Measurements from ENCODE around the gene ABCA5. TPM values are rescaled to one million over a fixed set of nuclear protein-coding genes. Genes with fewer than 3 reads are reported as not detected.
"Not testable (repeated sequence)": the region's sequence is repeated elsewhere in the genome, so short reads cannot be mapped to it uniquely, and the experiment has no call there.

The ABCA5 gene
- total RNA-seq, 1 donor from 2014 or later: 18.7 TPM

DNA sequence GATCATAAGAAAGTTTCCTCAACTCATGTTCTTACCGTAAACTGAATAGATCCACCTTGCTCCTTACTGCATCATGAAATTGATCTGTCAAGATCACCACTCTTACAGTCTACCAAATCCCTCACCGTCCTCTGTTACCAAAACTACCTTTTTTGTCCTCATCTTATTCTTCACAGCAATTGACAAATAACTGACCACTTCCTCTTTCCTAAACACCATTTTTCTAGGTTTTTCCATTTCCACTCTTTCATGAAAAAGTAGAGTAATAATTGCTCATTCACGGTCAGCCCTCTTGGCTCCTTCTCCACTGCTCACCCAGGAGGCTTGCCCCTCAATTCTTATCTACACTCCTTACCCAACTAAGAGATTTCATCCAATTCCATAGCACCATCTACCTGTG, 44.9 kb downstream of the ABCA5 start:
- Mint-ChIP-seq H3K9me3 (ENCODE audit: unreplicated experiment) (no peaks in the 10 kb centered on the region), H3K4me1 (ENCODE audit: unreplicated experiment) (no peaks in the 10 kb centered on the region), H3K36me3 (ENCODE audit: low read depth, unreplicated experiment) (peaks cover 8% of the 10 kb centered on the region), H3K4me3 (ENCODE audit: unreplicated experiment) (no peak overlapping the region), H3K27me3 (ENCODE audit: unreplicated experiment) (peaks cover 2% of the 10 kb centered on the region), H3K27ac (ENCODE audit: unreplicated experiment) (no peak overlapping the region)
- no peak for TF ChIP-seq CTCF (IDR thresholded peaks at IDR 0.05; ENCODE audit: unreplicated experiment)
- DNase-seq (ENCODE audit: low spot score): no peak

- not testable (repeated sequence) for H3K27ac Mint-ChIP-seq (ENCODE audit: unreplicated experiment); H3K36me3 Mint-ChIP-seq (ENCODE audit: low read depth, unreplicated experiment); DNase-seq (ENCODE audit: low spot score); H3K9me3 Mint-ChIP-seq (ENCODE audit: unreplicated experiment); H3K4me1 Mint-ChIP-seq (ENCODE audit: unreplicated experiment); H3K27me3 Mint-ChIP-seq (ENCODE audit: unreplicated experiment); H3K4me3 Mint-ChIP-seq (ENCODE audit: unreplicated experiment)
Observed at GRCh38 chr17:69276279-69276678, 50.7 kb downstream of the ABCA5 start.

DNA sequence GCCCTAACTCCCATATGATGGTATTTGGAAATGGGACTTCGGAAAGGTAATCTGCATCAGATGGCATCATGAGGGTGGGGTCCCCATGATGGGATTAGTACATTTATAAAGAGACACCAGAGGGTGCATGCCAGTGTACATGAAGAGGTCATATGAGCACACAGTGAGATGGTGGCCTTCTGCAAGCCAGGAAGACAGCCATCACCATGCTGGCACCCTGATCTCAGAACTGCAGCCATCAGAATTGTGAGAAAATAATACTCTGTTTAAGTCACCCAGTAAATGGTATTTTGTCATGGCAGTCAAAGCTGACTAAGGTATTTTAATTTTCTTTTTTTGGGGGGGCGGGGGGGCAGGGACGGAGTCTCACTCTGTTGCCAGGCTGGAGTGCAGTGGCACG, 51.2 kb downstream of the ABCA5 start:
- TF ChIP-seq CTCF (IDR thresholded peaks at IDR 0.05; ENCODE audit: unreplicated experiment): no peak
- Mint-ChIP-seq H3K27me3 (ENCODE audit: unreplicated experiment) (peaks cover 2% of the 10 kb centered on the region), H3K27ac (ENCODE audit: unreplicated experiment) (no peak overlapping the region)

DNA sequence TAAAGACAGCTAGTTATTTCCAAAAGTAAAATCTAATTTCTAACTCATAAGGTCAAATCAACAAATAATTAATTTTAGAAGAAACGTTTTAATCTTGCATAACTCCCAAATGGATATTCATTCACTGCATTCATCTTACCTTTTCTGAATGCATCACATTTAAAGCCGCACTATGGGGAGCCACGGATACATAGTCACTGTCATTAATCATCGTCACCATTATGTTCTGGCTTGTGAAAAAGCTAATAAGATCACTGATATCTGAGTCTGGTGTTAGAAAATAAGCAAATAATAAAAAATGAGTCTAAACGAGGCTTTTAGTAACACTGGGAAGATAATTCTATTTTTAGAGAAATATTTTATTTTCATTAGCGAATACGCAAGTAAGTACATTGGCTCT, 55.9 kb downstream of the ABCA5 start:
- H3K27ac Mint-ChIP-seq (ENCODE audit: unreplicated experiment): no peak overlapping the region

More for the DNA sequence above, 51.2 kb downstream of the ABCA5 start:
- Mint-ChIP-seq H3K4me3 (ENCODE audit: unreplicated experiment) (no peak overlapping the region), H3K9me3 (ENCODE audit: unreplicated experiment) (no peaks in the 10 kb centered on the region), H3K36me3 (ENCODE audit: low read depth, unreplicated experiment) (peaks cover 3% of the 10 kb centered on the region), H3K4me1 (ENCODE audit: unreplicated experiment) (no peaks in the 10 kb centered on the region)
- DNase-seq (ENCODE audit: low spot score): no peak

DNA sequence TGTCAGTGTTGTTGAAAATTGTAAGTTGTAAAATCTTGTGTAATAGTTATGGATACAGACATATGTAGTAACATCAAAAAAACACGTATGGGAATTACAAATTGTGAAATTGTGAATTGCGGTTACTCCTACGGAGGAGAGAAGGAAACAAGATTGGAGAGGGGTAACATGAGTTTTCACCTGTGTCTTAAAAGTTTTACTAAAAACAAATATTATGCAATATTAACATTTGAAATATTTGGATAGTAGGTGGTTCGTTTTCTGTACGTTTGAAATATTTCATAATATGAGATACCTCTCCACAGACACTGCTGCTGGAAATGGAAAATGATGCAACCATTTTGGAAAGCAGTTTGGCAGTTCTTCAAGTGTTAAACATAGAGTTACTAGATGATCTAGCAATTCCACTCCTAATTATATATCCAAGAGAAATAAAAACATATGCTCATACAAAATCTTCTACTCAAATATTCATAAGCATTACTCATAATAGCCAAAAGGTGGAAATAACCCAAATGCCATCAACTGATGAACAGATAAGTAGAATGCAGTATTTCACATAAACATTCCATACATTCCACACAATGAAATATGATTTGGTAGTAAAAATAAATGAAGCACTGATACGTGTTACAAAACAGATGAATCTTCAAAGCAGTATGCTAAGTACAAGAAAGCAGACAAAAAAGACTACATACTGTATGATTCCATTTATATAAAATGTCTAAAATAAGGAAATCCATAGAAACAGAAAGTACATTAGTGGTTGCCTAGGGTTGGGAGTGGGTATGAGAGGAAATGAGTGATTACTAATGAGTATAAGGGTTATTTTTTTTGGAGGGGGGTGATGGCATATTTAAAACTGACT, 57.6 kb downstream of the ABCA5 start:
- no peaks in the 10 kb centered on the region for H3K27me3 Mint-ChIP-seq (ENCODE audit: unreplicated experiment)
- no peaks in the 10 kb centered on the region for H3K36me3 Mint-ChIP-seq (ENCODE audit: low read depth, unreplicated experiment)
- H3K9me3 Mint-ChIP-seq (ENCODE audit: unreplicated experiment): no peaks in the 10 kb centered on the region
- no peaks in the 10 kb centered on the region for H3K4me1 Mint-ChIP-seq (ENCODE audit: unreplicated experiment)
- H3K27ac Mint-ChIP-seq (ENCODE audit: unreplicated experiment): no peak overlapping the region
- no peak for DNase-seq (ENCODE audit: low spot score)
- no peak for TF ChIP-seq CTCF (IDR thresholded peaks at IDR 0.05; ENCODE audit: unreplicated experiment)
- H3K4me3 Mint-ChIP-seq (ENCODE audit: unreplicated experiment): no peak overlapping the region

More for the DNA sequence above, 55.9 kb downstream of the ABCA5 start:
- Mint-ChIP-seq H3K4me1 (ENCODE audit: unreplicated experiment) (no peaks in the 10 kb centered on the region), H3K36me3 (ENCODE audit: low read depth, unreplicated experiment) (no peaks in the 10 kb centered on the region), H3K27me3 (ENCODE audit: unreplicated experiment) (no peaks in the 10 kb centered on the region), H3K9me3 (ENCODE audit: unreplicated experiment) (no peaks in the 10 kb centered on the region), H3K4me3 (ENCODE audit: unreplicated experiment) (no peak overlapping the region)
- DNase-seq (ENCODE audit: low spot score): no peak
- no peak for TF ChIP-seq CTCF (IDR thresholded peaks at IDR 0.05; ENCODE audit: unreplicated experiment)

All from endothelial cell (in vitro differentiated cells).